GM19240 (cell line): Measurements from ENCODE around the gene TBC1D3G.
"Not testable (repeated sequence)": the region's sequence is repeated elsewhere in the genome, so short reads cannot be mapped to it uniquely, and the experiment has no call there.

Source experiments
- DNase-seq: peaks from one replicate; pipeline ENCODE4 v3.0.0; 2011; ENCODE audit warnings: low spot score; ENCODE audit not compliant: insufficient read length

The TBC1D3G gene

GRCh38 chr17:36323584-36323983 lies at the start of gene TBC1D3G:
TSS of gene TBC1D3G (plus strand) at chr17:36323884. CDS start at chr17:36325412, 1,528 bp downstream.
- DNase-seq = not testable (repeated sequence)

GRCh38 chr17:36283256-36283655 lies 40.4 kb upstream of the TBC1D3G start:
- DNase-seq = not testable (repeated sequence)

GRCh38 chr17:36284219-36284618 lies 39.5 kb upstream of the TBC1D3G start:
- not testable (repeated sequence) for DNase-seq

- not testable (repeated sequence) for DNase-seq
Observed at GRCh38 chr17:36289965-36290612, 33.6 kb upstream of the TBC1D3G start.

- DNase-seq = not testable (repeated sequence)
Observed at GRCh38 chr17:36295161-36295560, 28.5 kb upstream of the TBC1D3G start.

GRCh38 chr17:36315736-36316135 lies 7.9 kb upstream of the TBC1D3G start:
- DNase-seq = not testable (repeated sequence)

GRCh38 chr17:36362496-36362895 lies 38.8 kb downstream of the TBC1D3G start:
- not testable (repeated sequence) for DNase-seq

- DNase-seq = not testable (repeated sequence)
Observed at GRCh38 chr17:36375938-36376337, 52.3 kb downstream of the TBC1D3G start.
